HG02840 (cell line): Measurements from ENCODE around the gene CD300LG.
"Not testable (repeated sequence)": the region's sequence is repeated elsewhere in the genome, so short reads cannot be mapped to it uniquely, and the experiment has no call there.

Experiments
- ATAC-seq: cut with Tn5 transposase; IDR thresholded peaks from one replicate; pipeline ENCODE4 v1.9.1; 2021; ENCODE audit warnings: mild to moderate bottlenecking, moderate library complexity, moderate number of reproducible peaks; ENCODE audit not compliant: unreplicated experiment, low FRiP score

The CD300LG gene, protein sequence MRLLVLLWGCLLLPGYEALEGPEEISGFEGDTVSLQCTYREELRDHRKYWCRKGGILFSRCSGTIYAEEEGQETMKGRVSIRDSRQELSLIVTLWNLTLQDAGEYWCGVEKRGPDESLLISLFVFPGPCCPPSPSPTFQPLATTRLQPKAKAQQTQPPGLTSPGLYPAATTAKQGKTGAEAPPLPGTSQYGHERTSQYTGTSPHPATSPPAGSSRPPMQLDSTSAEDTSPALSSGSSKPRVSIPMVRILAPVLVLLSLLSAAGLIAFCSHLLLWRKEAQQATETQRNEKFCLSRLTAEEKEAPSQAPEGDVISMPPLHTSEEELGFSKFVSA

DNA sequence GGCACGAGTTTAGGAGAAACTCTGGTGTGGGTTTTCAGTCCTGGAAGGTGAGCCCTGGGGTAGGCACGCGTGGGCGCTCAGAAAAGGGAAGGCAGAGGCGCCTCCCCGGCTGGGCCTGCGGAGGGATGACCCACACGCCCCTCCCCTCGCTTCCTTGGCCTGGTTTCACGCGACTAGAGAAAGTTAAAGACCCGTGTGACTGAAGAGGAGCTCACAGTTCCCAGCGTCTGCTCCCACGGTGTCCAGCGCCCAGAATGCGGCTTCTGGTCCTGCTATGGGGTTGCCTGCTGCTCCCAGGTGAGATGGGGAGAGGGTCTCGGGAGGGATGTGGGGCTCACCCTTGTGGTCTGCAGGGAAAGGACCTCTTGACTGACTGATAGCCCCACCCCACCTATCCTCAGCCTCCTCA, at the start of gene CD300LG:
TSS of gene CD300LG (plus strand) at position 214 of the 409 bp plus-strand sequence. CDS start at position 255, 41 bp downstream.
- no peak for ATAC-seq

DNA sequence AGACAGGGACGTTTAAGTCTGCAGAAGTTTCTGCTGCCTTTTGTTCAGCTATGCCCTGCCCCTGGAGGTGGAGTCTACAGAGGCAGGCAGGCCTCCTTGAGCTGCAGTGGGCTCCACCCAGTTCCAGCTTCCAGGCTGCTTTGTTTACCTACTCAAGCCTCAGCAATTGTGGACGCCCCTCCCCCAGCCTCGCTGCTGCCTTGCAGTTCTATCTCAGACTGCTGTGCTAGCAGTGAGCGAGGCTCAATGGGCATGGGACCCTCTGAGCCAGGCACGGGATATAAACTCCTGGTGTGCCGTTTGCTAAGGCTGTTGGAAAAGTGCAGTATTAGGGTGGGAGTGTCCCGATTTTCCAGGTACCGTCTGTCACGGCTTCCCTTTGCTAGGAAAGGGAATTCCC, 49.0 kb upstream of the CD300LG start:
- ATAC-seq: not testable (repeated sequence)

DNA sequence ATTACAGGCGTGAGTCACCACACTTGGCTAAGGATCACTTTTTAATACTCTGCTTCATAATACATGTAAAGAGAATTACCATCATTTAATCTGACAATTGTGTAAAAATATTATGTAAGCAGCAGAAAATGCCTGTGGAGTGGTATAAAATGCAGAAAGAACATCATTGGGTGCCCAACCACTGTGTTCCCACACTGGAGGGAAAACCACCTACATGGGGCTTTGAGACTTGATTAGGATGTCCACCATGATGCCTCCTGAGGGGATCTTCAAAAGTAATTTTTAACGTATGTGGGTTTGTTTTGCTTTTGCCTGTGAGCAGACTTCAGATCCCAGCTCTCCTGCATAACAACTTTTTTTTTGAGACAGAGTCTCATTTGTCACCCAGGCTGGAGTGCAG, 47.9 kb upstream of the CD300LG start:
- no peak for ATAC-seq

DNA sequence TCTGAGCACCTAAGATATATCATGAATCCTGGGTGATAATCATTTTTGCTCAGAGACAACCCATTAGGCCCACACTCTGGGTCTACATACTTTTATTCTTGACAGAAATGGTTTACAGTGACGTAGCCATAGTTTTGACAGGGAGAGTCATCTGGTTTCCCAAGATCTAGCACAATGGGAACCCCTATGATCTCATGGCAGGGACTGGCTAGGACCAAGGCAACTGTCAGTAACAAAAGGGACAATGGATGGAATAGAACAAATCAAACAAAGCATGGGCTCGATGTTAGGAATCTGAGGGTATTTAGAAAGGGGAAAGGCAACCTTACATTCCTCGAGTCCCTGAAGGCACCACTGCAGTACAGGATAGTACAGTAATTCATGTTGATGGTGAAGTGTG, 46.2 kb upstream of the CD300LG start:
- ATAC-seq: no peak

DNA sequence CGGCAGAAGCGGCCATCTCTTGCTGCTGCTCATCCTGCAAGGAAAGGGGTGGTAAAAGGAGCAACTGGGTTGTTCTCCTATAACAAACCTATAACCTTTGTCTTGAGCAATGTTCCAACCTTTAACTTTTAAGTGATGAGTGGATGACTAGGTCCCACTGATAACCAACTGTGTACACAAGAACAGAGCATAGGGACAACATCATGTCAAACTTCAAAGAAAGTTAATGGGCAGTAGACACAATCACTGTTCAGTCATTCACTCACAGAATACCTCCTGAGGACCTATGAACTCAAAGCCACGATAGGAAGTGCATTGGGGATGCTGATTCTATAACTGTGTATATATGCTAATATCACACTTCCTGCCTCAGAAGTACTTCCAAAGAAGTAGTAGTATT, 45.1 kb upstream of the CD300LG start:
- no peak for ATAC-seq

DNA sequence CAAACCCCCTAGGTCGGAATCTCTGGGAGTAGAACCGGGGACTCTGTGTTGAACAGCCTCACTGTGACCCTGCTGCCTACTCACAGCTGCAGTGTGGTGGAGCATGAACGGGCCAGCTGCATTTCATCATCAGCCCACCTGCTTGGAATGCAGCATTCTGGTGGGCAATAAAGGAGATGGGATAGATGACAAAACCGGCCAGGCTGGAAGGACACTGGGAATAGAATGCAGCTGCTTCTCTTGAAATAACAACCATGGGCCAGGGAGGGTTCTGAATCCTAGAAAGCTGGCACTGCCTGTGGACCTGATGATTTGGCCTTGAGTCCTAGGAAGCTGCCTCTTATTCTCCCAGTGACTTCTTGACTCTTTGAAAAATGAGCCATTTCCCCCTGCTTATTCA, 43.2 kb upstream of the CD300LG start:
- no peak for ATAC-seq

DNA sequence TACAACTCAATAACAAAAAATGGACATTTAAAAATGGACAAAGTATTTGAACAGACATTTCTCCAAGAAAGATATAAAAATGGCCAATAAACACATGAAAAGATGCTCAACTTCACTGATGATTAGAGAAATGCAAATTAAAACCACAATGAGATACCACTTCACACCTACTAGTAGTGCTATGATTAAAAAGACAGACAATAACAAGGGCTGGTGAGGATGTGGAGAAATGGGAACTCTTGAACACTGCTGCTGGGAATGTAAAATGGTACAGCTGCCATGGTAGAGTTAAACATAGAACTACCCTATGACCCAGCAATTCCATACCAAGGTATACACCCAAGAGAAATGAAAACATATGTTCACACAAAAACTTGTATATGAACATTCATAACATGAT, 41.9 kb upstream of the CD300LG start:
- no peak for ATAC-seq

DNA sequence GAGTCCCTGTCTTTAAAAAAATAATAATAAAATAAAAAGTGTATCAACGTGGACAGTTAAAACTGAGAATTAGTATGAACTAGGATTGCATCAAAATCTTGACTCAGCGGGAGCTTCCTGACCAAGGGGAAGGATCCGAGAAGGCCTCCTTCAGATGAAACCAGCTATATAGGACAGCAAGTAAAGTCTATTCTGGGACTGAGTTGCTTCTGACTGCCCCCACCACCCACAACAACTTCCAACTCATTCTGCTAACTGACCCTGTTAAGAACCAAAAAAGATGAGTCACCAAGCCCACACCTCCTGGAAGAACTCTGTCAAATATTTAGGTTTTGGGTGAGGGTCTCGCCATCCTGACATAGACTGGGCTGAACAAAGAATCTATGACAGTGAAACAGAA, 38.9 kb upstream of the CD300LG start:
- ATAC-seq: no peak

DNA sequence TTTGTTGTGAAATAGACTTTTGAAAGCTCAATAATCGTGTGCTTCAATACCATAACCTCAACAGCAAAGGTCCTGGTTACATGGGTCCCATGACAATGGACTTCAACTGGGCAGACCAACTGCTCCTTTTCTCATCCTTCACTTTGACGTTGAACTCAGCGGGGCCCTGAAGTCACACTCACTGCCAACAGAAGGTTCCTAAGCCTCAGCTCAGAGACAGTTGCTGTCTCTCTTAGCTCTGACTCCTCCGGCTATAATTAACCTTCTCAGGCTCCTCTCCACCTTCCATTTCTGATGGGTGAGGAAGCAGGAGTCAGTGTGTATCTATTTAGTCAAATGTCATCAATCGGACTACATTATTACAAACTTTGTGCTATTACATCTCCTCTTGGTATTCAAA, 37.9 kb upstream of the CD300LG start:
- no peak for ATAC-seq

DNA sequence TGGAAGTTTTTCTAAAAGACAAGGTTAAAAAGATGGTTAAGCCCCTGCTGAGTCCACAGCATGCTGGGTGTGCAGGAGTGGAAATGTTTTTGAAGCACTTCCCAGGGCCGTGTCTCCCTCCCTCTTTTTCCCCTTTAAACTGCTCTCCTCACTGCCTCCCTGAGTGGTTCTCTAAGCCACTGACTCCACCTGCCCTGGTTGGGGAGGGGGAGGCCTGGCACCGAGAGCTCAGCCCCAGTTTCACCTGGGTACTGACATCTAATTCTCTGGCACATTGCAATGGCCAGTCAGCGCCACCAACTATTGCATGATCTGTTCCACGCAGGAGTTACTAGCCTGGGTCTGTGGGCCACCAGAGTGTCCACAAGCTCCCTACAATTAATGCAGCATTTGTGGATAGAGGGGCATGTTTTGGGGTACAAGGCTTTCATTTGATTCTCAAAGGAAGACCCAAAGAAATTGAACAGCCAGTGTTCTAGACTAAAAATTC, 36.7 kb upstream of the CD300LG start:
- ATAC-seq: no peak

DNA sequence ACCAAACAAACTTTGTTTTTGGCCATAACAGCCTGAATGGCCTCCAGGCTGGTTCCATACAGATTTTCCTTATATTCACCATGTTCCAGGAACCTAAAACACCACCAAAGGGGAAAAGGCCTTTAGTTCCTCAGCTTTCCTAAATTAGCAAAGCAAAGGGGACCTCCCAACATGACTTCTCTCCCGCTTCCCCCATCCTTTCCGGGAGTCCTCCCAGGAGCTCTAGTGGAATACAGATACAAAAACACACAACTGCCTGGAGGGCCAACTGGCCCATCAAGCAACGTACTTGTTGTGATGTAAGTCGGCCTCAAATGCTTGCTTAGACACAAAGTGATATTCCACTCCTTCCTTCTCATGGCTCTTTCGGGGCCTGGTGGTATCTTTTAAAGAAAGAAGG, 36.2 kb upstream of the CD300LG start:
- ATAC-seq: no peak

DNA sequence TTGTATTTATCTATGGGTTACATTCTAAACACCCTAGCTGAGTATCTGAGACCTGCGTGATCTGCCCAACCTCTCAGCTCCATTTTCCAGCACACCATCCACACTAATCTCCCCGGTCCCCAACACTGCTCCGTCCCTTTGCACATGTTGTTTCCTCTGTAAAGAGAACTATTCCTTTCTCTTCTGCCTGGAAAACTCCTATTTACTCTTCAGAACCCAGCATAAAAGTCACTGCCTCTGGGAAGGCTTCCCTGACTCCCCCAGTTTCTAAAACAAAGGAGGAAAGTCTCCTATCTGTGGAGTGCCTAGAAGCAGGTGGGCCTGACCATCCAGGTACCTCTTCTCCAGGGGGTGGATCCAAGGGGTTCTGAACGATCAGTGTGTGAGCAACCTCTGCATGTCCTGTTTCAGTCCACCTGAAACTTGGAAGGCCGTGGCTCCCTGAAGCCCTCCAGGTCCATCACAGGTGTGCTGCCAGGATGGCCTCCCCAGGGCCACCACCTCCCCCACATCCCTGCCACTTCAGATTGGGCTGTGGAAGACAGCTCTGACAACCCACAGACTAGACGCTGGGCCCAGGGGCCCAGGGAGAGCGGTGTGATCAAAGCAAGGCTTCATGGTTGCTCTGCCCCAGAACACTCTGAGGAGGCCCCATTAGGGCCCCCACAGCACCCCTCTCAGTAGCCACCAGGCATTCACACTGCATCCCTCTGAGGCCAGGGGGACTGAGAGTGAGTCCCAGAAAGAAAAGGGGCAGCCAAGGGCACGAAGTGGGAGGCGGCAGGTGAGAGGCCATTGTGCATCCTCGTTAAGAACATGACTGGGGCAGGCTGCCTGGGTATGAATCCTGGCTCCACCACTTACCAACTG, 34.3 kb upstream of the CD300LG start:
- ATAC-seq: no peak

DNA sequence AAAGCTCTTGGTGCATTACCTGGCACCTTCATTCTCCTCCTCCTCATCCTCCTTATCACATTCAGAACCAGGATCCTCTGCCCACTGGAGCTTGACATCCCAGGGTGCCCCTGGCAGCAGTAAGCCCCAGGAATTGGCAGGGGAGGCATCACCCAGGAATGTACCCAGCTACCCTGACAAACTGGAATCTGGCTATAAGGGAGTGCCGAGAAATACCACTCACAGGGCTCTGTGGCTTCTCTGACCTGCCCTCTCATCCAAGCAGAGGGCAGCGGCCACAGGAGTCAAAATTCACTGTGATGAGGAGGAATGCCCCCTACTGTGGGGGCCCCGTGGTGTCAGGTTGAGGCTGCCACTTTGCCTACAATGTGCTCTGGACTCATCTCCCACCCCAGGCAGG, 33.6 kb upstream of the CD300LG start:
- ATAC-seq: no peak

DNA sequence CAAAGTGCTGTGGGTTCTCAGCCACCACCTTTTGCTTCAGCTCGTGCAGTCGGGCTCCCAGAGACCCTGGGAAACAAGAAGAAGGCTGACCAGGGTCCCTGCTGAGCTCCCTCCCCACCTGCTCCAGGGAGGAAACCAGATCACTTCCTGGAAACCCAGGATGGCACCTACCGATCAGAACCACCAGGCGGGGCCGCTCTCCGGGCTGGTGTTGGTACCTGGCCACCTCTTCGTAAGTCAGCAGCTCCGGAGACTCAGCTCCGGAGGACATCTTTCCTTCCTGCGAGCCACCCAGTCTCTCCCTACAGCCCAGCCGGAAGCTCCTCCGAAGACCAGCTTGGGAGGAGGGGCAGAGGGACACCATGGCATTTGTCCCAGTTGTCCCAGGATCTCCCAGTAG, 33.0 kb upstream of the CD300LG start:
- ATAC-seq: no peak

DNA sequence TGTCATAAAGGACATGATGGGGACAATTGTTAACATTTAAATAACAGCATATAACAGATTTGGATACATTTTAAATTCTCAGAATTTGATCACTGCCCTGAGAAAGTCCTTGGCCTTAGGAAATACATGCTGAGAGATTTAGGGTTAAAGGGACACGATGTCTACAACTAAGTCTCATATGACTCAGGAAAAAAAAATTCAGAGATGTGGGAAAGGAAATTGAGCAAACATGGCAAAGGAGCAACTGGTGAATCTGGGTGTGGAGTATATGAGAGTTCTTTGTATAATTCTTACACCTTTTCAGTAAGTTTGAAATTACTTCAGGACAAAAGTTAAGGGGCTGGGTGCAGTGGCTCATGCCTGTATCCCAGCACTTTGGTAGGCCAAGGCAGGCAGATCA, 32.3 kb upstream of the CD300LG start:
- ATAC-seq: no peak

DNA sequence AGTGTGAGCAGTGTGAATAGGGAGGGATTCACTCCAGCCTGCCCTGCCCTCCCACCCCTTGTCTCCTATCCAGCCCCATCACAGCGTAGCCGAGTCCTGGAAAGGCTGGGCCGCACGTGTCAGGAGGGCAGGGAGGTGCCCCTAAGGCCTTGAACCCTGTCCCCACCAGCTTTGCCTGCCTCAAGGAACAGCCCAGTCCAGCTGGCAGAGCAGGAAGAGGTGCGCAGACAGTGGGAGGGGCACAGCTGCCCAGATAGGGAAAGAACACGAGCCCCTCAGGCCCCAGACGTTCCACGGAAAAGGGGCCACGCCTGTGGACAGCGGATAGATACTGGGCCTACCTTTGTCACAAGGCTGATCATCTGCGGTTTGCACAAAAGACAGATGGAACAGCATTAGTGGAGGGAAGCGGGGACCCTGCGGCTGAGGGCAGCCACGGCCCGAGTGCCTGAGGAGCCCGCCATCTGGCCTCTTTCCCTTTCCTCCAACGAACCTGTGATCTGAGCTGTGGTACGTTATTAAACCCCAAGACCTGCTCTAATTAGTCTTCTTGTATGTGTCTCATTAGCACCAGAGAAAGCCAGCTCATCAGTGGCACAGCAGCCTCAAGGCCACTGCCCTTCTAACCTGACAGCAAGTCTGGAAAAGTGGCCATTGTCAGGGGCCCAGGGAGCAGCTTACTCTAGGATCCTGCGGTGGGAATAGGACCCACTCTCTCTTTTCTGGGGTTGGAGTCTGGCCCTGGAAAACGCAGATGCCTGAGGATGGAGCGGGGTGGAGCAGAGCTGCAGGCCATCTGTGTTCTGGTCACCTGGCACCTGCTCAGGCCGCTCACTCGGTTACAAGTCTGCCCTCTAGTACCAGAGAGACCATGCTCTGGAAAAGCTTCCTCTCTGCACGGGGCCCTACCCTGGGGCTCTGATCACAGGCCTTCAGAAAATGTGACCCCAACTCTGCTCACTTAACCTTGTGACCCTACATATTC, 30.3 kb upstream of the CD300LG start:
- ATAC-seq: no peak

DNA sequence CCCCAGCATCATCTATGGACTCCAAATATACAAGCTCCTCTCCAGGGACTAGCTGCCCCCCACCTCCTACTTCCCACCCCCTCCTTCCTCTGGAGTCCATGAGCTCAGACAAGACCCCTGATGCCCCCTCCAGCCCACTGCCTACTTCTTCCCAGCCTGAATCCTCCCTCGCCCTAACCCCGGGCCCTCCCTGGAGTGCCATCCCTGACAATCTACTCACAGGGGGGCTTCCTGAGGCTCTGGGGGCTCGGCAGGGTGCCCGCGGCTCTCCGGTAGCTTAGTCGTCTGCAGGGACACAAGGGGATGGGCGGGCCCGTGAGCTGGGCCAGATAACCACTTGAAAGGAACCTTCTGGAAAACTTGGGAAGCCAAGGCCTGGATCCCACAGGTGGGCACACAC, 29.1 kb upstream of the CD300LG start:
- ATAC-seq: no peak

DNA sequence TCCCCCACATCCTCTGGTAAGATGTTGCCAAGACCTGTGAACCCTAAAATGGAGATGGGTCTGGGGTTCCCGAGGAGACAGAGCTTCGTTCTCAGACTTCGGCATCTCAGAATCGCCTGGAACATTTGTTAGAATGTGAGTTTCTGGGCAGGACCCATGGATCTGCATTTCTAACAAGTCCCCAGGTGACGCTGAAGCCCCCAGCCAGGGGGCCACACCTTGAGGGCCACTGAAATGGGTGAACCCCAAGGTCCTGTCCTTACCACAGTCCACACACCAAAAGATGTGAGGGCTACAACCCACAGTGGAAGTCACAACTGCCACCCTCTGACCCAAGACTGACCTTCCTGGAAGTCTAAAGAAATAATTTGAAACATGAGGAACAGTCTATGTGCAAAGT, 28.0 kb upstream of the CD300LG start:
- no peak for ATAC-seq

DNA sequence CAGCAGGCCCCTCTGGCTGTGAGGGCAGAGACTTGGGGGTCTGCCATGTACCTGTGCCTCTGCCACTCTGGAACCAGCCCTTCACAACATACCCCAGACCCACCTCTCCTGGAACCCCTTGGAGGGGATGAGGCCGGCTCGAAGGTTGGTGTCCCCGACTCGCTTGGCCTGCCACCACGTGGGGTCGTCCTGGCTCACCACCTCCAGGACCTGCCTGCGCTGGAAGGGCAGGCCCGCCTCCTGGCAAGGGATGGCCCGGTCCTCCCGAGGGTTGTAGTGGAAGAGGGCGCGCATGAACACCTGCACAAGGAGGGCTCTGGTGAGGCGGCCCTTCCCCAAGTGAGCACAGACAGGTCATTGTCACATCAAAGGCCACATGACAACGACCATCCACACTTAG, 26.2 kb upstream of the CD300LG start:
- no peak for ATAC-seq

DNA sequence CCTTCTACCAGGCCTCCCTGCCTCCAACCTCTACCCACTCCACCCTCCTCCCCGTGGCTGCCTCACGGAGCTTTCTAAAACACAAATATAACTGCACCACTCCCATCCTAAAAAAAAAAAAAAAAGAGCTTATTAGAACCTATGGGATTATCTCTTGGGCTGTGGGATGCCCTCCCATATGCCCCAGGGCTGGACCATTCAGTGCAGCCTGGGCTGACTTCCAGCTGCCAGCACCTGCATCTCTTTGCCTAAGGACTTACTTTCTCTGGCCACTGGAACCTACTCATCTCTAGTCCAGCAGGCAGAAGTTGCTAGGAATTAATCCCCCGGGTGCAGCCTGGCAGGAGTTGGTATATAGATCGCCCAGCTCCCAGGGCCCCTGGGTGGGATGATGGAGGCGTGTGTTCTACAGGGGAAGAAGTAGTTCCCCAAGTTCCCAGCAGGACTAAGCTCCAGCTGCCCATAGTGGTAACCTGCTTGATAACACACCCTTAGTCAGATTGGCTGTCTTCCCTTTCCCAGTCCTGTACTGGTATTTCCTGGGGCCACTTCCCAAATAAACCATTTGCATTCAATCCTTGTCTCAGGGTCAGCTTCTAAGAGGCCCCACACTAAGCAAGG, 24.3 kb upstream of the CD300LG start:
- ATAC-seq: no peak
